H1 (cell line): ENCODE measurements around the gene PRKN. TPM values are rescaled to one million over a fixed set of nuclear protein-coding genes. Genes with fewer than 3 reads are reported as not detected.

ENCODE experiments used
- CTCF ChIA-PET: fragments of 300-600 bp; sonication (Branson Sonifier 250); formaldehyde crosslinking; loops from one replicate; lab custom pipeline; 2021; ENCODE audit not compliant: partially characterized antibody; lab: Charles Lee
- POLR2A ChIA-PET: fragments of 300-600 bp; sonication (Branson Sonifier 250); formaldehyde crosslinking; loops from one replicate; lab custom pipeline; 2021; ENCODE audit warnings: inconsistent platforms; ENCODE audit not compliant: partially characterized antibody; lab: Charles Lee
- DNase-seq, 2 experiments: peaks; one replicate each; pipeline versions ENCODE4 v3.0.0 to v3.0.0-alpha.2; 2010 to 2022; ENCODE audit warnings: low spot score in 2 of 2, low read depth in 1 of 2, mixed read lengths in 1 of 2
- FAIRE-seq: peaks from 2 replicates; lab custom pipeline; 2011; peaks lifted over from hg19 to GRCh38; lab: Jason Lieb, UNC
- H2AFZ ChIP-seq: 2 replicates; pipeline ENCODE4 v1.8.1; 2012; ENCODE audit warnings: low read length, inconsistent platforms
- H2AK5ac ChIP-seq: 2 replicates; pipeline ENCODE4 v1.6.1; 2013; ENCODE audit warnings: low read depth, low read length
- H2BK120ac ChIP-seq: replicated peaks from 2 replicates; pipeline ENCODE3; 2013; ENCODE audit warnings: low read depth, low read length, inconsistent platforms
- H2BK12ac ChIP-seq: 2 replicates; pipeline ENCODE4 v1.6.1; 2013; ENCODE audit warnings: low read depth, low read length
- H2BK15ac ChIP-seq: 2 replicates; pipeline ENCODE4 v1.6.1; 2013; ENCODE audit warnings: low read length
- H2BK20ac ChIP-seq: 2 replicates; pipeline ENCODE4 v1.6.1; 2013; ENCODE audit warnings: low read length
- H2BK5ac ChIP-seq: 2 replicates; pipeline ENCODE4 v1.6.1; 2013; ENCODE audit warnings: low read depth, low read length
- H3K14ac ChIP-seq: 2 replicates; pipeline ENCODE4 v1.6.1; 2013; ENCODE audit warnings: inconsistent platforms; ENCODE audit not compliant: insufficient read length
- H3K18ac ChIP-seq: 2 replicates; pipeline ENCODE4 v1.6.1; 2013; ENCODE audit warnings: low read length; ENCODE audit errors: extremely low read depth
- H3K23ac ChIP-seq: 2 replicates; pipeline ENCODE4 v1.6.1; 2013; ENCODE audit warnings: inconsistent platforms; ENCODE audit not compliant: insufficient read length
- H3K23me2 ChIP-seq: 2 replicates; pipeline ENCODE4 v1.6.1; 2013; ENCODE audit warnings: low read depth, low read length
- H3K27ac ChIP-seq: 2 replicates; pipeline ENCODE4 v1.6.1; 2011; ENCODE audit warnings: low read depth, low read length, inconsistent platforms
- H3K27me3 ChIP-seq, 4 experiments: replicated peaks in 1 of 4; 1 replicate in 1 of 4; 2 replicates in 3 of 4; pipeline versions ENCODE4 v1.6.1 to v1.8.1; 2011 to 2013; ENCODE audit warnings: low read length in 3 of 4, mild to moderate bottlenecking in 3 of 4, inconsistent platforms in 2 of 4, mixed read lengths in 2 of 4, moderate library complexity in 1 of 4; ENCODE audit not compliant: control insufficient read depth in 3 of 4, insufficient read depth in 3 of 4; ENCODE audit errors: extremely low read depth in 1 of 4
- H3K36me3 ChIP-seq, 4 experiments: 2 replicates each; pipeline versions ENCODE4 v1.6.1 to v1.8.1; 2011 to 2013; ENCODE audit warnings: mild to moderate bottlenecking in 4 of 4, low read length in 3 of 4, moderate library complexity in 2 of 4, control low read depth in 1 of 4, inconsistent platforms in 1 of 4; ENCODE audit not compliant: insufficient read depth in 4 of 4, control insufficient read depth in 2 of 4
- H3K4ac ChIP-seq: replicated peaks from 2 replicates; pipeline ENCODE3; 2013; ENCODE audit warnings: low read length, low read depth, mixed read lengths, inconsistent platforms; ENCODE audit not compliant: insufficient read length
- H3K4me1 ChIP-seq, 4 experiments: replicated peaks in 1 of 4; 1 replicate in 1 of 4; 2 replicates in 3 of 4; pipeline versions ENCODE4 v1.6.1 to v1.8.1; 2011 to 2013; ENCODE audit warnings: low read length in 3 of 4, inconsistent platforms in 2 of 4, mixed read lengths in 1 of 4; ENCODE audit not compliant: insufficient read depth in 4 of 4, control insufficient read depth in 3 of 4
- H3K4me2 ChIP-seq, 2 experiments: 2 replicates each; pipeline versions ENCODE4 v1.6.1 to v1.8.1; 2011 to 2013; ENCODE audit warnings: low read depth in 2 of 2, low read length in 2 of 2, control low read depth in 1 of 2, inconsistent platforms in 1 of 2, mild to moderate bottlenecking in 1 of 2; ENCODE audit not compliant: insufficient read depth in 1 of 2
- H3K4me3 ChIP-seq, 4 experiments: fragments of 200-600, 300-600 bp in 1 of 4; sonication (generic), shearing (Covaris generic), sonication (Bioruptor Twin) in 1 of 4; 2 replicates each; pipeline versions ENCODE4 v1.5.1 to v1.8.1; 2011 to 2016; ENCODE audit warnings: low read length in 4 of 4, low read depth in 3 of 4, control low read depth in 2 of 4, inconsistent platforms in 2 of 4, mild to moderate bottlenecking in 2 of 4, mixed read lengths in 1 of 4, moderate library complexity in 1 of 4; ENCODE audit not compliant: insufficient read depth in 2 of 4; ENCODE audit errors: extremely low read depth in 1 of 4
- H3K56ac ChIP-seq: replicated peaks from 2 replicates; pipeline ENCODE3; 2013; ENCODE audit warnings: low read depth, mild to moderate bottlenecking, mixed read lengths, low read length, inconsistent platforms; ENCODE audit not compliant: insufficient read length
- H3K79me1 ChIP-seq: 2 replicates; pipeline ENCODE4 v1.6.1; 2013; ENCODE audit warnings: low read depth, low read length, control low read depth
- H3K79me2 ChIP-seq, 2 experiments: 2 replicates each; pipeline versions ENCODE4 v1.6.1 to v1.8.1; 2012 to 2013; ENCODE audit warnings: low read length in 2 of 2, mild to moderate bottlenecking in 2 of 2, inconsistent platforms in 1 of 2; ENCODE audit not compliant: insufficient read depth in 2 of 2, control insufficient read depth in 1 of 2
- H3K9ac ChIP-seq, 4 experiments: replicated peaks in 1 of 4; 1 replicate in 1 of 4; 2 replicates in 3 of 4; pipeline versions ENCODE4 v1.6.1 to v1.8.1; 2011 to 2013; ENCODE audit warnings: low read depth in 3 of 4, low read length in 3 of 4, control low read depth in 2 of 4, mild to moderate bottlenecking in 2 of 4, moderate library complexity in 2 of 4, inconsistent platforms in 1 of 4; ENCODE audit errors: extremely low read depth in 1 of 4
- H3K9me3 ChIP-seq, 2 experiments: 2 replicates each; pipeline versions ENCODE4 v1.6.1 to v1.8.1; 2012 to 2013; ENCODE audit warnings: mild to moderate bottlenecking in 2 of 2, moderate library complexity in 2 of 2, control low read depth in 1 of 2, inconsistent platforms in 1 of 2, low read depth in 1 of 2, low read length in 1 of 2, mixed read lengths in 1 of 2; ENCODE audit not compliant: insufficient read depth in 2 of 2
- H4K20me1 ChIP-seq, 2 experiments: replicated peaks in 1 of 2; 2 replicates each; pipeline versions ENCODE3 to v1.8.1; 2011 to 2013; ENCODE audit warnings: inconsistent platforms in 2 of 2, low read length in 2 of 2, mild to moderate bottlenecking in 1 of 2; ENCODE audit not compliant: insufficient read depth in 2 of 2, control insufficient read depth in 1 of 2
- H4K5ac ChIP-seq: 2 replicates; pipeline ENCODE4 v1.6.1; 2013; ENCODE audit warnings: low read length, low read depth, mixed read lengths, inconsistent platforms; ENCODE audit not compliant: insufficient read length
- H4K8ac ChIP-seq: 2 replicates; pipeline ENCODE4 v1.8.0; 2013; ENCODE audit warnings: mild to moderate bottlenecking, moderate library complexity, low read length, inconsistent platforms; ENCODE audit not compliant: insufficient read depth; ENCODE audit errors: extremely low read depth
- H4K91ac ChIP-seq: replicated peaks from 2 replicates; pipeline ENCODE3; 2013; ENCODE audit warnings: low read length, mixed read lengths, inconsistent platforms; ENCODE audit not compliant: insufficient read length
- CBX8 ChIP-seq: fragments of 300-800, 300-1000 bp; sonication (generic); IDR thresholded peaks from 2 replicates; pipeline ENCODE4 v1.7.1; 2016; ENCODE audit warnings: low read depth, low read length, borderline replicate concordance
- CHD1 ChIP-seq: IDR thresholded peaks from 2 replicates; pipeline ENCODE4 v1.6.1; 2012; ENCODE audit warnings: low read depth, low read length, improper control_type of control experiment
- GTF2F1 ChIP-seq: IDR thresholded peaks from 2 replicates; pipeline ENCODE4 v1.6.1; 2012; ENCODE audit warnings: low read depth, low read length, improper control_type of control experiment, borderline replicate concordance
- MAFK ChIP-seq: IDR thresholded peaks from 2 replicates; pipeline ENCODE4 v1.6.1; 2012; ENCODE audit warnings: low read depth, mild to moderate bottlenecking, improper control_type of control experiment, low read length
- POLR2A ChIP-seq, 2 experiments: IDR thresholded peaks; 1 replicate in 1 of 2; 2 replicates in 1 of 2; pipeline ENCODE4 v1.6.1; 2011; ENCODE audit warnings: low read depth in 2 of 2, low read length in 2 of 2, mild to moderate bottlenecking in 2 of 2; ENCODE audit errors: control extremely low read depth in 1 of 2
- POU5F1 ChIP-seq: IDR thresholded peaks from 2 replicates; pipeline ENCODE4 v1.6.1; 2011; ENCODE audit warnings: low read depth, mild to moderate bottlenecking, low read length, moderate library complexity
- RAD21 ChIP-seq, 2 experiments: IDR thresholded peaks in 1 of 2; conservative IDR thresholded peaks in 1 of 2; 2 replicates each; pipeline ENCODE4 v1.6.1; 2011; ENCODE audit warnings: low read depth in 2 of 2, low read length in 2 of 2, improper control_type of control experiment in 1 of 2, inconsistent platforms in 1 of 2, mild to moderate bottlenecking in 1 of 2, moderate library complexity in 1 of 2
- SIN3A ChIP-seq, 2 experiments: IDR thresholded peaks in 1 of 2; conservative IDR thresholded peaks in 1 of 2; 2 replicates each; pipeline ENCODE4 v1.6.1; 2011 to 2012; ENCODE audit warnings: low read length in 2 of 2, improper control_type of control experiment in 1 of 2, low read depth in 1 of 2, mild to moderate bottlenecking in 1 of 2
- SP2 ChIP-seq: IDR thresholded peaks from 2 replicates; pipeline ENCODE4 v1.6.1; 2012; ENCODE audit warnings: mild to moderate bottlenecking, low read length, inconsistent platforms
- TBP ChIP-seq: IDR thresholded peaks from 2 replicates; pipeline ENCODE4 v1.6.1; 2011; ENCODE audit warnings: low read depth, low read length, improper control_type of control experiment
- USF2 ChIP-seq: IDR thresholded peaks from 2 replicates; pipeline ENCODE4 v1.6.1; 2011; ENCODE audit warnings: low read length, improper control_type of control experiment
- WGBS, 2 experiments: shearing (Covaris generic) in 1 of 2; methylation state at CpG; one replicate each; pipeline versions ENCODE4 v1.1.6 to v1.1.7; 2013 to 2015; ENCODE audit warnings: low lambda C conversion rate in 2 of 2, mixed read lengths in 2 of 2, inconsistent platforms in 1 of 2, low coverage in 1 of 2, missing lambda C conversion rate in 1 of 2; ENCODE audit not compliant: insufficient replicate concordance in 2 of 2, insufficient coverage in 1 of 2, insufficient read length in 1 of 2; ENCODE audit errors: extremely low coverage in 1 of 2, missing lambda C conversion rate in 1 of 2; 5-methylcytosine and 5-hydroxymethylcytosine counted together
- polyA plus RNA-seq, 7 experiments: library from polyadenylated mRNA; depleted of rRNA in 3 of 7; stranded (reverse) in 5 of 7; unstranded in 2 of 7; fragments of >200 nt in 5 of 7; fragments of 200-250 nt in 2 of 7; gene quantifications; 1 replicate in 5 of 7; 2 replicates in 1 of 7; 4 replicates in 1 of 7; pipeline versions ENCODE4 v1.2.1 to v1.2.3, GENCODE V29; 2011 to 2013; ENCODE audit warnings: missing spikeins in 2 of 7, mixed read lengths in 2 of 7
- total RNA-seq: library from RNA; stranded (reverse); fragmentation: NEBNext Ultra II Directional; extraction: Animal tissue kit (Norgen Biotek cat#: 25700); gene quantifications from 2 replicates; pipeline ENCODE4 v1.2.1, GENCODE V29; 2021

The PRKN gene
- total and polyA plus RNA-seq, 2 of the 8 experiments (the other 6 are each of a cell fraction or from before 2014, with no cell fraction given): 0.13 to 0.29 TPM

- POLR2A ChIA-PET: no interaction called here
- TF ChIP-seq USF2 (no peak), POU5F1 (no peak), SP2 (no peak), TBP (no peak), CBX8 (no peak), SIN3A (conservative IDR thresholded peaks at IDR 0.05 in 1 of 2, IDR thresholded peaks at IDR 0.05 in 1 of 2; ENCODE audit: low read depth in 1 of 2, low read length in 2 of 2) (no peak), GTF2F1 (no peak), CHD1 (no peak), RAD21 (IDR thresholded peaks at IDR 0.05 in 1 of 2, conservative IDR thresholded peaks at IDR 0.05 in 1 of 2; ENCODE audit: low read depth in 2 of 2, low read length in 2 of 2) (no peak), POLR2A (IDR thresholded peaks at IDR 0.05; ENCODE audit: control extremely low read depth in 1 of 2, low read depth in 2 of 2, low read length in 2 of 2) (no peak), MAFK (no peak)
These were observed 1368.0 kb downstream of the PRKN start for GRCh38 chr6:161359618-161359945.

More at GRCh38 chr6:161359618-161359945, 1368.0 kb downstream of the PRKN start:
- H2AFZ ChIP-seq: no peak overlapping the region
- H4K5ac ChIP-seq: no peak overlapping the region
- no peaks in the 10 kb centered on the region for H3K79me2 ChIP-seq
- no peak overlapping the region for H3K4me3 ChIP-seq
- H2AK5ac ChIP-seq: no peak overlapping the region
- H4K91ac ChIP-seq: no peak overlapping the region
- H3K18ac ChIP-seq: no peak overlapping the region
- H3K23me2 ChIP-seq: no peaks in the 10 kb centered on the region; the same call in 1 of the 2 replicates
- H3K27ac ChIP-seq: no peak overlapping the region
- H3K9ac ChIP-seq: no peak overlapping the region
- no peak overlapping the region for H2BK120ac ChIP-seq
- H3K56ac ChIP-seq: no peak overlapping the region
- H2BK15ac ChIP-seq: no peak overlapping the region
- no peaks in the 10 kb centered on the region; a peak in 1 of 7 replicates for H3K4me1 ChIP-seq
- no peaks in the 10 kb centered on the region for H3K36me3 ChIP-seq
- no peaks in the 10 kb centered on the region for H3K27me3 ChIP-seq
- CTCF ChIA-PET: interaction anchor here (0.7 to 6.4 kb wide), 5 partner anchors 9 to 258 kb away, joined by 3 to 67 read pairs (median 7); no protein-coding TSS in a partner anchor
- no peaks in the 10 kb centered on the region for H3K79me1 ChIP-seq
- DNase-seq (no peak), FAIRE-seq (no peak)
- H2BK5ac ChIP-seq: no peak overlapping the region
- no peak overlapping the region for H3K4ac ChIP-seq
- no peak overlapping the region for H2BK20ac ChIP-seq
- no peak overlapping the region for H3K23ac ChIP-seq
- 83% methylated on average over 5 of the region's 5 CpGs; no CpG with 5 or more reads in 1 of the 2 experiments for WGBS, 2 experiments
- H3K4me2 ChIP-seq: no peak overlapping the region
- H3K9me3 ChIP-seq: 0 out of 4 replicates have a peak, but pooled peaks cover 3 to 8% of the 10 kb centered on the region in 2 experiments
- H2BK12ac ChIP-seq: no peak overlapping the region
- no peak overlapping the region for H3K14ac ChIP-seq
- no peaks in the 10 kb centered on the region for H4K20me1 ChIP-seq
- no peak overlapping the region for H4K8ac ChIP-seq
